RWPE1 (cell line): ENCODE data around the gene PTH2.

Experiments used
- CTCF ChIA-PET: fragments of 350-600 bp; sonication (Branson Sonifier 250); formaldehyde crosslinking; extraction: SDS; loops from one replicate; lab custom pipeline; 2021; lab: Yijun Ruan, JAX
- POLR2A ChIA-PET: fragments of 400-600 bp; formaldehyde crosslinking; extraction: SDS; loops from one replicate; lab custom pipeline; 2020; ENCODE audit warnings: antibody characterized with exemption; ENCODE audit not compliant: low non-redundant PET; lab: Yijun Ruan, JAX
- DNase-seq: peaks from one replicate; pipeline ENCODE4 v3.0.0; 2012; ENCODE audit warnings: low spot score
- H3K27ac ChIP-seq: fragments of 450-650 bp; 2 replicates; pipeline ENCODE4 v1.5.1; 2017
- CTCF ChIP-seq: fragments of 450-650 bp; conservative IDR thresholded peaks from 2 replicates; pipeline ENCODE4 v1.5.1; 2017; ENCODE audit warnings: low read depth, mild to moderate bottlenecking

Gene PTH2

GRCh38 chr19:49458567-49458903 is 35.3 kb upstream of the PTH2 start:
- no peak for TF ChIP-seq CTCF
- peak overlapping the region; percentile 23 for H3K27ac ChIP-seq
- CTCF ChIA-PET = interaction anchor here (0.6 kb wide), 1 partner anchor 20 kb away, joined by 5 read pairs; no protein-coding TSS in a partner anchor

GRCh38 chr19:49456326-49456725 is 33.1 kb upstream of the PTH2 start:
- ChIA-PET CTCF (no interaction called here), POLR2A (no interaction called here)
- DNase-seq = no peak
- TF ChIP-seq CTCF = no peak
- 0 out of 2 replicates have a peak overlapping the region, but pooled peaks have one; percentile 16 for H3K27ac ChIP-seq

More at GRCh38 chr19:49458567-49458903, 35.3 kb upstream of the PTH2 start:
- POLR2A ChIA-PET = no interaction called here
- DNase-seq = no peak

GRCh38 chr19:49455773-49456172 is 32.5 kb upstream of the PTH2 start:
- TF ChIP-seq CTCF = no peak
- ChIA-PET POLR2A (no interaction called here), CTCF (no interaction called here)
- H3K27ac ChIP-seq = no peak overlapping the region
- no peak for DNase-seq

GRCh38 chr19:49453757-49454240 is 30.6 kb upstream of the PTH2 start:
- H3K27ac ChIP-seq = peak overlapping the region; percentile 98
- no peak for DNase-seq
- CTCF ChIA-PET = no interaction called here
- no peak for TF ChIP-seq CTCF
- POLR2A ChIA-PET = interaction anchor here (0.7 to 1.0 kb wide), 2 partner anchors 25 to 92 kb away, joined by 3 to 4 read pairs; partner anchors contain the start of gene TEAD2

- H3K27ac ChIP-seq = peak within 1 kb of the TSS; percentile 98
- ChIA-PET POLR2A (interaction anchor here (0.6 to 1.5 kb wide), 5 partner anchors 16 to 91 kb away, joined by 3 to 5 read pairs (median 3); partner anchors contain the start of genes FLT3LG and TEAD2), CTCF (no interaction called here)
- peak; percentile 97 for DNase-seq
- TF ChIP-seq CTCF = no peak
These were observed 29.9 kb upstream of the PTH2 start, which contains the start of gene ALDH16A1 for GRCh38 chr19:49453013-49453756. TSS of gene ALDH16A1 (plus strand) at chr19:49453225. CDS start at chr19:49453332, 107 bp downstream.

- no peak for TF ChIP-seq CTCF
- POLR2A ChIA-PET = interaction anchor here (0.6 to 1.5 kb wide), 6 partner anchors 22 to 220 kb away, joined by 3 to 6 read pairs (median 4); partner anchors contain the start of gene FLT3LG
These were observed 28.4 kb upstream of the PTH2 start, which contains the start of gene PIH1D1 for GRCh38 chr19:49451430-49452181. TSS of gene PIH1D1 (minus strand) at chr19:49451814. CDS start at chr19:49451574, 240 bp downstream.

More at GRCh38 chr19:49451430-49452181, 28.4 kb upstream of the PTH2 start, which contains the start of gene PIH1D1:
- CTCF ChIA-PET = interaction anchor here (0.5 to 0.8 kb wide), 2 partner anchors 8 to 151 kb away, joined by 3 read pairs; no protein-coding TSS in a partner anchor
- DNase-seq = peak; percentile 93
- H3K27ac ChIP-seq = peak within 1 kb of the TSS; percentile 98
